HS-5 (cell line): ENCODE measurements around the gene KRTAP10-11.
"Not testable (repeated sequence)": the region's sequence is repeated elsewhere in the genome, so short reads cannot be mapped to it uniquely, and the experiment has no call there.

ENCODE experiments used
- DNase-seq: peaks from one replicate; pipeline ENCODE4 v3.0.0-alpha.2; 2012; ENCODE audit warnings: low read depth

Gene KRTAP10-11

GRCh38 chr21:44615466-44615865 lies 30.7 kb upstream of the KRTAP10-11 start:
- DNase-seq: no peak

- DNase-seq: no peak
These were observed 30.2 kb upstream of the KRTAP10-11 start for GRCh38 chr21:44615911-44616590.

- DNase-seq: no peak
These were observed 29.7 kb upstream of the KRTAP10-11 start for GRCh38 chr21:44616591-44616926.

GRCh38 chr21:44617071-44617501 lies 29.1 kb upstream of the KRTAP10-11 start:
- no peak for DNase-seq

GRCh38 chr21:44618504-44618903 lies 27.7 kb upstream of the KRTAP10-11 start:
- DNase-seq: no peak

- DNase-seq: no peak
These were observed 27.3 kb upstream of the KRTAP10-11 start for GRCh38 chr21:44618909-44619308.

GRCh38 chr21:44619886-44620285 lies 26.3 kb upstream of the KRTAP10-11 start:
- no peak for DNase-seq

- DNase-seq: no peak
These were observed 22.6 kb upstream of the KRTAP10-11 start for GRCh38 chr21:44623575-44623974.

GRCh38 chr21:44625756-44626155 lies 20.5 kb upstream of the KRTAP10-11 start:
- DNase-seq: no peak

GRCh38 chr21:44626262-44626661 lies 20.0 kb upstream of the KRTAP10-11 start:
- no peak for DNase-seq

GRCh38 chr21:44626673-44627143 lies 19.5 kb upstream of the KRTAP10-11 start, which contains the start of gene KRTAP10-9:
KRTAP10-9 (plus strand) TSS chr21:44627093; CDS start chr21:44627172, 79 bp downstream.
- DNase-seq: no peak

- DNase-seq: not testable (repeated sequence)
These were observed 18.9 kb upstream of the KRTAP10-11 start for GRCh38 chr21:44627181-44627822.

GRCh38 chr21:44627831-44628233 lies 18.4 kb upstream of the KRTAP10-11 start:
- DNase-seq: not testable (repeated sequence)

- no peak for DNase-seq
These were observed 17.4 kb upstream of the KRTAP10-11 start for GRCh38 chr21:44628707-44629391.

GRCh38 chr21:44630440-44630839 lies 15.8 kb upstream of the KRTAP10-11 start:
- DNase-seq: no peak

- no peak for DNase-seq
These were observed 14.1 kb upstream of the KRTAP10-11 start for GRCh38 chr21:44632067-44632466.

- DNase-seq: no peak
These were observed 9.8 kb upstream of the KRTAP10-11 start for GRCh38 chr21:44636209-44637017.

- no peak for DNase-seq
These were observed 9.0 kb upstream of the KRTAP10-11 start, which contains the start of gene KRTAP10-10 for GRCh38 chr21:44637018-44637850. KRTAP10-10 (plus strand) TSS chr21:44637356; CDS start chr21:44637418, 62 bp downstream.

- DNase-seq: not testable (repeated sequence)
These were observed 8.3 kb upstream of the KRTAP10-11 start for GRCh38 chr21:44637851-44638348.

- not testable (repeated sequence) for DNase-seq
These were observed 7.5 kb upstream of the KRTAP10-11 start for GRCh38 chr21:44638506-44639330.
